HK-2 (cell line): ENCODE data around the gene SLC34A1.

ENCODE experiments used
- DNase-seq: peaks from one replicate; pipeline ENCODE4 v3.0.0-alpha.2; 2018; ENCODE audit not compliant: unreplicated experiment

The SLC34A1 gene

DNA sequence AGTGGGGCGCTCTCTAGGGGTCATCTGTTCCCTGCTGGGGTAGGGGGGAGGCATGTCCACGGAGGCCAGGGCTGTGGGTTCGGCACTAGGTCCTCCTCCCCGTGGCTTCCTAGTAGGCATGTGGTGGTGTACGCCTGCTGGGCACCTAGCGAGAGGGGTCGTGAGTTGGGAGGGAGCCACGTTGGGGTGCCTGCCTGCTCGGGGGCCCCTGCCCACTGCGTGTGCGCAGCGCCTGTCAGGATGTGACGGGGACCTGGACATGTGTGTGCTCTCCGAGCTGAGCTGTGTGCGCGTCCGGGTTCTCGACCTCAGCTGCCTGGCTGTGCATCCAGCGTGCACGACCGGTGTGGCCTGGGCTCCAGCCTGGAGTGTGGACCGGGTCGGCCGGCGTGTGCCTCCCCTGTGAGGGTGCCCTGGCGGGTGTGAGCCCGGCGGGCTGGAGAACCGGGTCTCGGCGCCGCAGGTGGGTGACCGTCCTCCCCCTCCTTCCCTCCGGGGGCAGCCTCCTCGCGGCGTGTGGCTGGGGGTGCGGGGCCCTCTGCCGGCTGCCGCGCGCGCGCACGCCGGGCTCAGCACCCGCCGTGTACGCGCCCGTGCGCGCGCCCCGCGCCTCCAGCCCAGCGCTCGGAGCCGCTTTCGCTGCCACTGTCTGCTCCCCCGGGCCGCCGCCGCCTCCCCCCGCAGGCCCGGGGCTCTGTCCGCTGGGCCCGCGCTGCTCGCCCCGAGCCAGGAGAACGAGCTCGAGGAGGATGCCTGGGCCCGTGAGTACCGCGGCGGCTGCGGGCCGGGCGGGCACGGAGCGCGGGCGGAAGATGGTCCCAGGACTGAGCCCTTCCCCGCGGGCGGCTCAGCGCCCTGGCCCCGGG is 62.2 kb downstream of the SLC34A1 start, which contains the start of gene PRR7:
TSS of gene PRR7 (plus strand) at position 615 of the 866 bp plus-strand sequence. CDS start 8,254 bp downstream, outside the sequence.
- DNase-seq, result peak; percentile 42

DNA sequence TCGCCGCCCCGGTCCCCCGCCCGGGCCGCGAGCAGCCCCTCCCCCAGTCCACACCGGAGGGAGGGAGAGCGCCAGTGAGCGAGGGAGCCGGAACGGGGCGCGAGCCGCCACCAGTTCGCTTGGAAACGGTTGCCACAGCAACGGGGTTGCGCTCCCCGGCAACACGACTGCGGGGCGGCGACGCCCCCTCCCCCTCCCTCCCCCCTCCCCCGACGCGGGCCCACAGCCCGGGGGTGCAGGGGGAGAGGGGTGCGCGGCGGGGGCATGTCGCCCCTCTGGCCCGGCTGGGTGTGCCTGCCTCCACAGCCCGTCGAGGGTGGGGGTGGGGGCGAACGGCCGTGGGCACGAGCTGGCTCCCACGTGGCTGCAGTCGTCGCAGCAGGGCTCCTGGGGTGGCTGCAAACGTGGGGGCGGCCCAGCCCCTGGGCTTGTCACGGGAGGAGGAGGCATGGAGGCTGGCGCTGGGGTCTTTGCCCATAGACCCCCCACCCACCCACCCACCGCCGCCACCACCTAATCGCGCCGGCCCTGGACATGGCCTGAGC is 62.9 kb downstream of the SLC34A1 start:
- DNase-seq, result peak; percentile 56

DNA sequence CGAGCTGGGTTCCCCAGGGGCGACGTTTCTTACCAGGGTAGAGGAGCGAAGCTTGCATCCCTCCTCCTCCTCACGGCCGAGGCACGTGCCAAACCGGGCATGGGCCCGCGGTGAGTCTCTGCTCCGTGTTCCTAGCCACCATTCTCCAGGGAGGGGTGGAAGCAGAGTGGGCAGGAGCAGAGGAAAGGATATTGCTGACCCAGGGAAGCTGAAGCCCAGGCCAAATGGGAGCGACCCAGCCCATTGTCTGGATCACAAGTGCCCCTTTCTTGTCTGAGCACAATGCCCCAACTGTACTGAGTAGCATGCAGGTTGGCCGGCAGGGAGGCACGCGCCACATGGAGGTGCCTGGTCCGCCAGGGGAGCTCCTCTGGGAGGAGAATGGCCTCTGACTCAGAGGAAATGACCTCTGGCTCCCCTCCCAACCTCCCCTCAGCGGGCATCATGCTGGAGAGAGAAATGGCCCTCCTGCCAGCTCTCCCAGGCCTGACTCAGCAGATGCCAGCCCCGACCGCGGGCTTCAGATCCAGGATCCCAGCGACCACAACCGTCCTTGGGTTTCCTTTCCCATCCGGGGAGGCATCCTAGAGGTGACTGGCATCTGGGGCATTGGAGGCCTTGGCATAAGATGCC is 63.5 kb downstream of the SLC34A1 start:
- DNase-seq, result peak; percentile 91
